Muscle of back (tissue), 11 donors: ENCODE measurements around the gene HDAC5. TPM values are rescaled to one million over a fixed set of nuclear protein-coding genes. Genes with fewer than 3 reads are reported as not detected.
A peak's percentile ranks its signal among the peaks of the same experiment; 100 is the strongest.
"Not testable (repeated sequence)": the region's sequence is repeated elsewhere in the genome, so short reads cannot be mapped to it uniquely, and the experiment has no call there.

Experiments
- DNase-seq, 3 donors: peaks; one replicate each; pipeline versions ENCODE4 v3.0.0 to v3.0.0-alpha.2; 2013
- polyA plus RNA-seq, 10 donors: library from polyadenylated mRNA; unstranded; fragments of 120-200 nt; gene quantifications; one replicate each; pipeline ENCODE4 v1.2.1, GENCODE V29; 2013; ENCODE audit not compliant: insufficient read length in 10 of 10

HDAC5 gene
- polyA plus RNA-seq, 10 donors: 43.2 to 58.4 (median 52.6) TPM

GRCh38 chr17:44070455-44071197 lies 52.8 kb downstream of the HDAC5 start, which contains the start of gene G6PC3:
Gene G6PC3 (plus strand): TSS chr17:44070735. CDS start chr17:44070966, 231 bp downstream.
- DNase-seq: peak; percentile 96 to 98 (median 98)

GRCh38 chr17:44069974-44070454 lies 53.4 kb downstream of the HDAC5 start:
- DNase-seq: peak in 1 of 3 donors; percentile 43

GRCh38 chr17:44067545-44067940 lies 55.9 kb downstream of the HDAC5 start:
- no peak for DNase-seq

- peak; percentile 90 to 97 (median 96) for DNase-seq
These were observed 57.1 kb downstream of the HDAC5 start, which contains the start of gene LSM12 for GRCh38 chr17:44066204-44066930. Gene LSM12 (minus strand): TSS chr17:44066671. CDS start chr17:44066587, 84 bp downstream.

- DNase-seq: peak in 2 of 3 donors; percentile 18 to 45
These were observed 57.7 kb downstream of the HDAC5 start for GRCh38 chr17:44065668-44066203.

GRCh38 chr17:44063704-44064639 lies 59.5 kb downstream of the HDAC5 start:
- DNase-seq: no peak

GRCh38 chr17:44062871-44063270 lies 60.6 kb downstream of the HDAC5 start:
- DNase-seq: no peak

- no peak for DNase-seq
These were observed 62.0 kb downstream of the HDAC5 start for GRCh38 chr17:44061446-44061845.

- no peak for DNase-seq
These were observed 64.1 kb downstream of the HDAC5 start for GRCh38 chr17:44059101-44059892.

GRCh38 chr17:44053125-44053872 lies 70.1 kb downstream of the HDAC5 start:
- no peak for DNase-seq

GRCh38 chr17:44049294-44050060 lies 74.0 kb downstream of the HDAC5 start:
- DNase-seq: peak; percentile 44 to 69 (median 48)

- DNase-seq: not testable (repeated sequence)
These were observed 76.5 kb downstream of the HDAC5 start for GRCh38 chr17:44046893-44047292.

- DNase-seq: no peak
These were observed 78.0 kb downstream of the HDAC5 start for GRCh38 chr17:44045486-44045885.

- DNase-seq: peak in 1 of 3 donors; percentile 16
These were observed 79.4 kb downstream of the HDAC5 start for GRCh38 chr17:44044071-44044470.

- no peak for DNase-seq
These were observed 80.2 kb downstream of the HDAC5 start for GRCh38 chr17:44043272-44043696.

GRCh38 chr17:44039829-44040635 lies 83.4 kb downstream of the HDAC5 start:
- no peak for DNase-seq

GRCh38 chr17:44038604-44039011 lies 84.8 kb downstream of the HDAC5 start:
- peak in 1 of 3 donors; percentile 35 for DNase-seq

- DNase-seq: no peak
These were observed 86.0 kb downstream of the HDAC5 start for GRCh38 chr17:44037471-44037870.
